Endothelial cell of umbilical vein (primary cell): ENCODE results near the gene CFL2. TPM values are rescaled to one million over a fixed set of nuclear protein-coding genes. Genes with fewer than 3 reads are reported as not detected.

Source experiments
- BruUV-seq: library from RNA; stranded (reverse); fragments of 400-500 nt; replicated peaks from 2 replicates; lab custom pipeline; 2021; lab: Mats Ljungman, UMichigan
- CTCF ChIA-PET: fragments of 300-600, 350-600 bp; sonication (Branson Sonifier 250); formaldehyde crosslinking; loops from one replicate; lab custom pipeline; 2021; ENCODE audit warnings: antibody characterized with exemption, inconsistent platforms; lab: Charles Lee
- POLR2A ChIA-PET: fragments of 300-600, 350-600 bp; sonication (Branson Sonifier 250); formaldehyde crosslinking; loops from one replicate; lab custom pipeline; 2021; ENCODE audit warnings: antibody characterized with exemption, inconsistent platforms; lab: Charles Lee
- DNase-seq: peaks from one replicate; pipeline ENCODE4 v3.0.0-alpha.2; 2011; ENCODE audit warnings: low read depth, low spot score
- FAIRE-seq: peaks from 2 replicates; lab custom pipeline; 2011; peaks lifted over from hg19 to GRCh38; lab: Jason Lieb, UNC
- H2AFZ ChIP-seq: 2 replicates; pipeline ENCODE4 v1.6.0; 2012; ENCODE audit warnings: low read depth, low read length, control low read depth, inconsistent platforms
- H3K27ac ChIP-seq: 2 replicates; pipeline ENCODE4 v1.5.1; 2011; ENCODE audit warnings: low read depth, mild to moderate bottlenecking, control low read depth, low read length, moderate library complexity; ENCODE audit not compliant: insufficient read depth
- H3K27me3 ChIP-seq, 2 experiments: 2 replicates each; pipeline versions ENCODE4 v1.6.0 to v1.6.1; 2011; ENCODE audit warnings: low read length in 2 of 2, mixed read lengths in 1 of 2; ENCODE audit not compliant: control insufficient read depth in 2 of 2, insufficient read depth in 2 of 2
- H3K36me3 ChIP-seq, 2 experiments: 2 replicates in 1 of 2; 3 replicates in 1 of 2; pipeline ENCODE4 v1.5.1; 2011; ENCODE audit warnings: low read length in 2 of 2, mild to moderate bottlenecking in 1 of 2, moderate library complexity in 1 of 2; ENCODE audit not compliant: control insufficient read depth in 2 of 2, insufficient read depth in 2 of 2; ENCODE audit errors: extremely low read depth in 1 of 2
- H3K4me1 ChIP-seq: 3 replicates; pipeline ENCODE4 v1.5.1; 2011; ENCODE audit warnings: mild to moderate bottlenecking, low read length; ENCODE audit not compliant: control insufficient read depth, insufficient read depth; ENCODE audit errors: extremely low read depth
- H3K4me2 ChIP-seq: 2 replicates; pipeline ENCODE4 v1.6.1; 2011; ENCODE audit warnings: low read length, control low read depth, mixed read lengths; ENCODE audit not compliant: insufficient read depth
- H3K4me3 ChIP-seq, 3 experiments: fragments of 200-600 bp in 1 of 3; sonication (generic), shearing (Covaris generic) in 1 of 3; replicated peaks in 1 of 3; 2 replicates each; pipeline ENCODE4 v1.5.1; 2011 to 2016; ENCODE audit warnings: control low read depth in 3 of 3, low read length in 3 of 3, mild to moderate bottlenecking in 2 of 3, inconsistent platforms in 1 of 3, low read depth in 1 of 3, moderate library complexity in 1 of 3; ENCODE audit not compliant: insufficient read depth in 1 of 3
- H3K79me2 ChIP-seq: 2 replicates; pipeline ENCODE4 v1.6.0; 2012; ENCODE audit warnings: low read length, inconsistent platforms; ENCODE audit not compliant: control insufficient read depth, insufficient read depth
- H3K9ac ChIP-seq: replicated peaks from 2 replicates; pipeline ENCODE3; 2011; ENCODE audit warnings: low read length, control low read depth; ENCODE audit not compliant: insufficient read depth; ENCODE audit errors: extremely low read depth
- H3K9me1 ChIP-seq: replicated peaks from 3 replicates; pipeline ENCODE4 v1.6.0; 2011; ENCODE audit warnings: mild to moderate bottlenecking, low read length; ENCODE audit not compliant: control insufficient read depth, insufficient read depth; ENCODE audit errors: extremely low read depth
- H3K9me3 ChIP-seq: replicated peaks from 2 replicates; pipeline ENCODE4 v1.5.1; 2012; ENCODE audit warnings: low read length, inconsistent platforms; ENCODE audit not compliant: control insufficient read depth, insufficient read depth
- H4K20me1 ChIP-seq: replicated peaks from 2 replicates; pipeline ENCODE3; 2011; ENCODE audit warnings: mild to moderate bottlenecking, low read length; ENCODE audit not compliant: control insufficient read depth, insufficient read depth; ENCODE audit errors: extremely low read depth
- EZH2 ChIP-seq: IDR thresholded peaks from 2 replicates; pipeline ENCODE4 v1.6.1; 2012; ENCODE audit warnings: borderline replicate concordance, low read depth, mild to moderate bottlenecking, moderate library complexity, low read length, inconsistent platforms; ENCODE audit not compliant: severe bottlenecking
- FOS ChIP-seq: IDR thresholded peaks from 2 replicates; pipeline ENCODE4 v1.6.1; 2011; ENCODE audit warnings: mild to moderate bottlenecking, low read length, moderate library complexity, borderline replicate concordance; ENCODE audit not compliant: insufficient read depth
- GATA2 ChIP-seq: IDR thresholded peaks from 2 replicates; pipeline ENCODE4 v1.7.0; 2011; ENCODE audit warnings: low read depth, mild to moderate bottlenecking, moderate library complexity, mixed read lengths, low read length; ENCODE audit not compliant: insufficient read length, insufficient read depth
- JUN ChIP-seq: IDR thresholded peaks from 2 replicates; pipeline ENCODE4 v1.6.1; 2011; ENCODE audit warnings: borderline replicate concordance, low read depth; ENCODE audit not compliant: insufficient read length, insufficient read depth
- MYC ChIP-seq: IDR thresholded peaks from one replicate; pipeline ENCODE4 v1.6.1; 2011; ENCODE audit warnings: mild to moderate bottlenecking, low read depth, low read length
- POLR2A ChIP-seq: IDR thresholded peaks from 2 replicates; pipeline ENCODE4 v1.6.1; 2012; ENCODE audit warnings: low read depth, mild to moderate bottlenecking, control low read depth, low read length
- POLR2AphosphoS5 ChIP-seq: IDR thresholded peaks from 2 replicates; pipeline ENCODE4 v1.6.1; 2012; ENCODE audit warnings: low read depth, mild to moderate bottlenecking, control low read depth, low read length, moderate library complexity; ENCODE audit not compliant: insufficient read depth
- dilution Hi-C: fragments of 300-500 bp; cut with MboI; formaldehyde crosslinking; loops from one replicate; pipeline ENCODE4 v1.15.0; 2019; ENCODE audit warnings: low sequenced_read_pairs; ENCODE audit not compliant: extremely low pct_ligation_motif_present
- intact Hi-C: fragments of 100-400 bp; cut with micrococcal nuclease; formaldehyde crosslinking; loops from one replicate; pipeline ENCODE4 v1.10.0; 2022
- polyA plus RNA-seq, 4 experiments: library from polyadenylated mRNA; depleted of rRNA in 3 of 4; stranded (reverse) in 3 of 4; unstranded in 1 of 4; fragments of >200 nt; gene quantifications; 2 replicates each; pipeline versions ENCODE4 v1.2.1 to v1.2.3, GENCODE V29; 2011 to 2012; ENCODE audit warnings: missing spikeins in 1 of 4
- total RNA-seq: library from RNA; stranded (reverse); gene quantifications from 2 replicates; pipeline ENCODE4 v1.2.3, GENCODE V29; 2021
- TF ChIP-seq, protein P1 (sequence below): IDR thresholded peaks from 2 replicates; pipeline ENCODE4 v1.6.1; 2011; ENCODE audit not compliant: insufficient read depth, insufficient read length
- TF ChIP-seq, protein P2 (sequence below), 2 donors: IDR thresholded peaks; 1 replicate in 1 of 2; 2 replicates in 1 of 2; pipeline ENCODE4 v1.5.1; 2011; ENCODE audit warnings: low read length in 2 of 2, mild to moderate bottlenecking in 2 of 2, moderate library complexity in 2 of 2, control low read depth in 1 of 2, inconsistent platforms in 1 of 2, low read depth in 1 of 2; ENCODE audit not compliant: insufficient read depth in 1 of 2; ENCODE audit errors: extremely low read depth in 1 of 2

Gene CFL2
- total and polyA plus RNA-seq, 2 donors (not counting 3 experiments of a cell fraction or from before 2014, with no cell fraction given): 42.8 to 98.1 TPM

DNA sequence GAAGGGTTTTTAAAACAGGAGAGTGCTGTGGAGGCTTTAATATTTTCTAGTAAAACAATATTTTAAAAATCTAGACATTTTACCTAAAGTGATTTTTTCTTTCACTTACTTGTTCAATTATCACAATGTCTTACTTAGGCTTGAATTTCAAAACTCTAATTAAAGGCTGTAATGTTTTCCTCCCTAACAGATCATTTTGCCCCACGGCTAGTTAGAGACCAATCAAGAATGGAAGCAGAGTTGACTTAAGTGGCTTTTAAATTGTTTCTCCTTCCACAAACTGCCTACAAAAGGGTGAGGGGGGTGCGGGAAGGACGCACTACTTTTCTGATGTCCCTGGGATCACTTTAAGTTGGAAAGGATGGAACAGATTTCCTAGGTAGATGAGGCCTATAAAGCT, 9.5 kb upstream of the CFL2 start:
- Histone ChIP-seq H4K20me1 (no peaks in the 10 kb centered on the region), H3K79me2 (no peaks in the 10 kb centered on the region), H3K27me3 (no peaks in the 10 kb centered on the region), H3K9ac (no peak overlapping the region), H3K4me1 (no peaks in the 10 kb centered on the region), H2AFZ (no peak overlapping the region), H3K27ac (no peak overlapping the region), H3K9me3 (no peaks in the 10 kb centered on the region), H3K4me2 (no peak overlapping the region), H3K4me3 (no peak overlapping the region), H3K9me1 (no peaks in the 10 kb centered on the region), H3K36me3 (no peaks in the 10 kb centered on the region)
- no peak for FAIRE-seq
- ChIA-PET CTCF (interaction anchor here (4.0 to 4.2 kb wide), 2 partner anchors 23 to 52 kb away, joined by 40 to 100 read pairs; no protein-coding TSS in a partner anchor), POLR2A (no interaction called here)
- BruUV-seq: no TSS peak
- dilution Hi-C loops: no loop called here
- DNase-seq: no peak
- intact Hi-C loops: loop anchor here (1.0 kb wide), 1 partner anchor 52 kb away; no protein-coding TSS in a partner anchor
- TF ChIP-seq GATA2 (no peak), FOS (no peak), JUN (no peak), POLR2A (no peak), POLR2AphosphoS5 (no peak), MYC (no peak), EZH2 (no peak)
- TF ChIP-seq, protein P1, sequence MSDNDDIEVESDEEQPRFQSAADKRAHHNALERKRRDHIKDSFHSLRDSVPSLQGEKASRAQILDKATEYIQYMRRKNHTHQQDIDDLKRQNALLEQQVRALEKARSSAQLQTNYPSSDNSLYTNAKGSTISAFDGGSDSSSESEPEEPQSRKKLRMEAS: no peak
- TF ChIP-seq, protein P2, sequence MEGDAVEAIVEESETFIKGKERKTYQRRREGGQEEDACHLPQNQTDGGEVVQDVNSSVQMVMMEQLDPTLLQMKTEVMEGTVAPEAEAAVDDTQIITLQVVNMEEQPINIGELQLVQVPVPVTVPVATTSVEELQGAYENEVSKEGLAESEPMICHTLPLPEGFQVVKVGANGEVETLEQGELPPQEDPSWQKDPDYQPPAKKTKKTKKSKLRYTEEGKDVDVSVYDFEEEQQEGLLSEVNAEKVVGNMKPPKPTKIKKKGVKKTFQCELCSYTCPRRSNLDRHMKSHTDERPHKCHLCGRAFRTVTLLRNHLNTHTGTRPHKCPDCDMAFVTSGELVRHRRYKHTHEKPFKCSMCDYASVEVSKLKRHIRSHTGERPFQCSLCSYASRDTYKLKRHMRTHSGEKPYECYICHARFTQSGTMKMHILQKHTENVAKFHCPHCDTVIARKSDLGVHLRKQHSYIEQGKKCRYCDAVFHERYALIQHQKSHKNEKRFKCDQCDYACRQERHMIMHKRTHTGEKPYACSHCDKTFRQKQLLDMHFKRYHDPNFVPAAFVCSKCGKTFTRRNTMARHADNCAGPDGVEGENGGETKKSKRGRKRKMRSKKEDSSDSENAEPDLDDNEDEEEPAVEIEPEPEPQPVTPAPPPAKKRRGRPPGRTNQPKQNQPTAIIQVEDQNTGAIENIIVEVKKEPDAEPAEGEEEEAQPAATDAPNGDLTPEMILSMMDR (IDR thresholded peaks at IDR 0.05; ENCODE audit: extremely low read depth in 1 of 2, insufficient read depth in 1 of 2, low read depth in 1 of 2, low read length in 2 of 2): no peak
